Epidermal melanocyte (primary cell): ENCODE results near the gene ANKH.
"Not testable (repeated sequence)": the region's sequence is repeated elsewhere in the genome, so short reads cannot be mapped to it uniquely, and the experiment has no call there.

ENCODE experiments used
- DNase-seq: peaks from one replicate; pipeline ENCODE4 v3.0.0; 2011; ENCODE audit warnings: low spot score; ENCODE audit not compliant: insufficient read length

The ANKH gene

DNA sequence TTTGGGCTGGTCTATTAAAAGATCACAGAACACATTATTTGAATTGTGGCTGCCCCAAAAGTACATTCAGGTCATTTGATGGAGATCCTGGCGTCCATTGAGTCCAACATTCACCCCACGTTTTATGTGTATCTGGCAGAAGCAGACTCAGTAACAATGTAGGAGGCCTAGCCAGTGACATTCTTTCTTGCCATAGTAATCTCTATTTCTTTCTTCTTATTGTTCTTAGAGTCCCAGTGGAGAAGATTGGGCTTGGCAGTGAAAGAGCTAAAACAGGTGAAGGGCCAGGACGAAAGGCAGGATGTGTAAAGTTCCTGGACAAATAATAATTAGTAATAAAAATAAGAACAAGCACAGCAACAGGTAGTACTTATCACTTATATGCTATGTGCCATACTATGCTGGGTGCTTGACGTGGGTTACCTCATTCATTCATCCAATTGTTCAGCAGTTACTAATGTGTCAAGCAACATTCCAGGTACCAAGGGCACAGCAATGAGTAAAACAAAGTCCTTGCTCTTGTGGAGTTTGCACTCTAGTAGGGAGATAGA, 12.6 kb upstream of the ANKH start:
- DNase-seq: no peak

DNA sequence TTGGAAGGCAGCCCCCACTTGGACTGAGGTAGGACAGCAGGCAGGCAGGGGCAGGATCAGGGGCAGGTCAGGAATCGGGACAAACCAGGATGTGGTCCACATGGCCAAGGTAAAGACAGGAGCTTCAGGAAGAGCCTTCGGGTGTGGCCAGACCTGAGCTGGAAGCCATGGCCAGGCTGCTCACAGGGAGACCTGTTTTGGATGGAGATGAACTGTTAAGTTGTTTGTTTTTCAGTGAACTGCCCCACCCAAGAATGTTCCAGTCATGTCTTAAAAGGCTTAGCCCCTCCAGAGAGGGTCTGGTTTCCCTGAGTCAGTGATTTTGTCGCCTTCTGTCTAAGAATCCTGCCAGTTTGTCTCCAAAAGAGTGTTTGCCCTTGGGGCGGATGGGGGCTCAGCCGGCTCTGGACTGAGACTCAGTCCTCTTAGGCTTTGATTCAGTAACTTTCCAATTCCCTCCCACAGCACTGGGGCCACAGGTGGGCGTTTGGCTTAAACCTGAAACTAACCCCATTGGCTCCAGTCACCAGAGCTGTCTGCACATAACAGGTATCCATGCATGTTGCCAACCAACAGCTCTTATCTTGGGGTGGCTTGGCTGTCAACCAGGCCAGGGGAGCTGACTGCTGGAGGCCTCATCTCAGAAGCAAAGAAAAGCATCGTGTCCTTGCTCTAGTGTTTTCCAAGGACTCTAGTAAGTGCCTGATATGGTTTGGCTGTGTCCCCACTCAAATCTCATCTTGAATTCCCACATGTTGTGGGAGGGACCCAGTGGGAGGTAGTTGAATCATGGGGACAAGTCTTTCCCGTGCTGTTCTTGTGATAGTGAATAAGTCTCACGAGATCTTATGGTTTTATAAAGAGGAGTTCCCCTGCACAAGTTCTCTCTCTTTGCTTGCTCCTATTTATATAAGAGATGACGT, 11.3 kb upstream of the ANKH start:
- no peak for DNase-seq

DNA sequence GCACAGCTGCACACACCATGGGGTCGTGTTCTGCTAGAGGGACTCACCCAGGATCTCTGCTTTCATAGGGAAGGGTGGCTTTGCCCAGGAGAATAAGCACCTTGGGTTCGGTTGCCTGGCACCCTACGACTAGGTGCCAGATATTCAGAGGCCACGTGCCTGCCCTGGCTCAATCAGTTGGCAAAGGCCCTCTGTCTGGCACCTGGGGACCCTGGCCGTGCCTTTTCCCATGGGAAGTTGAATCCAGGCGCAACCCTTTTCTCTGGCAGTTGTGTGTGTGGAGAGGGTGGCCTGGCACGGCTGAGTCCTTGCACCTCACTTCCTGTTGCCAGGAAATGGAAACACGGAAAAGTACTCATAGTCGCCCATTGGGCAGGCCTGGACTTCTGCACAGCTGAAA, 10.2 kb upstream of the ANKH start:
- DNase-seq: no peak

DNA sequence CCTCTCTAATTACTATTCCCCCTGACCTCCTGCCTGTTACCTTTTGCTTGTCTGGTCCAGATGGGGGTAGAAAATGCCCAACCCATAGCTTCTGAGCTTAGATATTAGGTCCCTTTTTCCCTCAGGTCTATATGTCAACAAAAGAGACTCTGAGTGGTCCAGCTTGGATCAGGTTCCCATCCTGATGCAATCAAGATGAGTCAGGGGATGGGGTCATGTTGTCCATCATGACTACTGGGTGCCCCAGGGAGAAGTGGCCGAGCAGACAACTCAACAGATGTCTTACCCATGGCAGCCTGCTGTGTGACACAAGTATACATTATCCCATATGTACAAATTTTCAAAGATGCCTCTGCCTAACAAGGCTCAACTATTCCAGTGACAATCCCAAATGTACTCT, 9.1 kb upstream of the ANKH start:
- DNase-seq: no peak

DNA sequence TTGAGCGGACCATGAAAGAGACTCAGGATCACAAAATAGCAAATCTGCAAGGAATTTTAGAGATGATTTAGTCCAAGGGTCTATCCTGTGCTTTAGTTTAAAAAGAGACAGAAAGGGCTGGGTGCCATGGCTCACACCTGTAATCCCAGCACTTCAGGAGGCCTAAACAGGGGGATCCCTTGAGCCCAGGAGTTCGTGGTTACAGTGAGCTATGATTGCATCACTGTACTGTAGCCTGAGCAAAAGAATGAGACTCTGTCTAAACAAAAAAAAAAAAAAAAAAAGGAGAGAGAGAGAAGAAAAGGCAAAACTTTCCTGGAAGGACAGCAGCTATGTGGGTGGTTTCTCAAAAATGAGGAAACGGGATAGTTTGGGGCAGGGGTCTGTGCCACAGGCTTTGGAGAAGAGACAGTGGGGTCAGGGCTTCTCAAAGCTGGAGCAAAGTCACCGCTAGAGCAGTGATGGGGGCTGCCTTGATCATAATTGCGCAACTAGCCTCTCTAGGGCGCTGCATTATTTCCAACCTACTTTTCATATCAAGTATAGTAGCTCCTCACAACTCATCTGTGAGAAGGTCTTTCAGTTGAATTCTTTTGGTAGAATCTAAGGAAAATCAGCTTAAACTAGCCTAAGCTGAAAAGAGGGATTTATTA, 8.5 kb upstream of the ANKH start:
- DNase-seq: no peak

DNA sequence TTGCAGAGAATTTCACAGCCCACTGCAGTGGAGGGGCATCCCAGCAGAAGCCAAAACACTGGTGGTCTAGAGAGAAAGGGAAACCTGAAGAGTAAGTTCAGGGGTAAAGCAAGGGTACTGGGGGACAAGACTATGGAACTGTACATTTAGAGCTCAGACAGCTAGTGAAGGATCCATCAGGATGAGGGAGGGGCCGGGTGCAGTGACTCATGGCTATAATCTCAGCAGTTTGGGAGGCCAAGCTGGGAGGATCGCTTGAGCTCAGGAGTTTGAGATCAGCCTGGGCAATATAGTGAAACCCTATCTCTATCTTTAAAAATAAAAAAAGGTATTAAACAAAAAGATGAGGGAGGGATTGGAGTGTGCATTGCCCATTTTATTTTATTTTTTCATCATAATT, 7.8 kb upstream of the ANKH start:
- DNase-seq: no peak

DNA sequence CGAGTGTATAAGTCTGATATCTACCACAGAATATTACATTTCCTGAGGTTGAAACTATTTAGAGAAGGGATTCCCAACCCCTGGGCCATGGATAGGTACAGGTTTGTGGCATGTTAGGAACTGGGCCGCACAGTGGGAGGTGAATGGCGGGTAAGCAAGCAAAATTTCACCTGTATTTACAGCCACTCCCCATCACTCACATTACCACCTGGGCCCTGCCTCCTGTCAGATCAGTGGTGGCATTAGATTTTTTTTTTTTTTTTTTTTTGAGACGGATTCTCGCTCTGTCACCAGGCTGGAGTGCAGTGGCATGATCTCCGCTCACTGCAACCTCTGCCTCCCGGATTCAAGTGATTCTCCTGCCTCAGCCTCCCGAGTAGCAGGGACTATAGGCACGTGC, 6.6 kb upstream of the ANKH start:
- not testable (repeated sequence) for DNase-seq

DNA sequence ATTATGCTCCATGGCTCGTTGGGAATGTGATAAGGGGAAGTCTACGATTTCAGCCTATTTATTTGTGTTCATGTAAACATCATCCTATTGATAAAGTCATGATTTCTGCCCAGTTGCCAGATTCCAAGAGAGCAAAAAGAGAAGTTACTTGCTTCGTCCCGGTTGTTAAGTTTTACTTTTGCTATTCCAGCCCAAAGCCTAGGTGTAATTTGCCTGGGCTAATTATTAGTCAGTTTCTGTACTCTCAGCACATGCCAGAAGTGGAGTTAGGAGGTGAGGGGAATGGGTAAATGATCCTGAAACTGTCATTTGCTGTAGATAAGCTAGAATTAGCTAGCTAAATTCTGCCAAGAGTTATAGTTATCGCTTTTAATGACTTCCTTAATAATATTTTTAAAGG, 4.5 kb upstream of the ANKH start:
- DNase-seq: no peak

DNA sequence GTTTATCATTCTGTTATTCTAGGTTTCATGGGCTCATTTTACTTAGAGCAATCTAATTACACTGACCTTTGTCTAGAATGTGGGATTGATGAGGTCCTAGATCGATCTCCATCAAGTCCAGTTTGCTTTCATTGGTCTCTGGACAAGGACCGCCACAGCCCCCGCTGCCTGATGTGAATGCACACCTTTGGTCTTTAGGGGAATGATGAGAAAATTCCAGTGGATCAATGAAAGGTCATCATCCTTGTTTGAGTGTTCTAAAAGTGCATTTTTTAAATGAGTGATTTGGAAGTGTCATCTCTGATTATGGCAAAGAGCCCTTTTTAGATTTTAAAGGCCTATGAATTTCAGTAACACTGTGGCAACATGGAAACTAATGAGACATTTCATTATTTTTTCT, 2.2 kb upstream of the ANKH start:
- no peak for DNase-seq

DNA sequence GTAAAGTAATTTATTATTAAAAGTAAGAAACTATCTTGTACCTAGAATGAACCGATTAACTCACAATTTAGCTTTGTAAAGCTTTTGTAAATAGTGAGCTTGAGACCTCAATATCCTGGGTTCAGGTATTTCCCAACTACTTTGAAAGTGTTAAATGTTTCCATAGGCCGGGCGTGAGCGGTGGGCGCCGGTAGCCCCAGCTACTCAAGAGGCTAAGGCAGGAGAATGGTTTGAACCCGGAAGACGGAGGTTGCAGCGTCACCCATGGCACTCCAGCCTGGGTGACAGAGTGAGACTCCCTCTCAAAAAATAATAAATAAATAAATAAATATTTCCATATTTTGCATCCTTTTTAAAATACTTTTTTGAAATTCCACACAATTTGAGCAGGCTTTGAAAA, 1.5 kb upstream of the ANKH start:
- DNase-seq: no peak

DNA sequence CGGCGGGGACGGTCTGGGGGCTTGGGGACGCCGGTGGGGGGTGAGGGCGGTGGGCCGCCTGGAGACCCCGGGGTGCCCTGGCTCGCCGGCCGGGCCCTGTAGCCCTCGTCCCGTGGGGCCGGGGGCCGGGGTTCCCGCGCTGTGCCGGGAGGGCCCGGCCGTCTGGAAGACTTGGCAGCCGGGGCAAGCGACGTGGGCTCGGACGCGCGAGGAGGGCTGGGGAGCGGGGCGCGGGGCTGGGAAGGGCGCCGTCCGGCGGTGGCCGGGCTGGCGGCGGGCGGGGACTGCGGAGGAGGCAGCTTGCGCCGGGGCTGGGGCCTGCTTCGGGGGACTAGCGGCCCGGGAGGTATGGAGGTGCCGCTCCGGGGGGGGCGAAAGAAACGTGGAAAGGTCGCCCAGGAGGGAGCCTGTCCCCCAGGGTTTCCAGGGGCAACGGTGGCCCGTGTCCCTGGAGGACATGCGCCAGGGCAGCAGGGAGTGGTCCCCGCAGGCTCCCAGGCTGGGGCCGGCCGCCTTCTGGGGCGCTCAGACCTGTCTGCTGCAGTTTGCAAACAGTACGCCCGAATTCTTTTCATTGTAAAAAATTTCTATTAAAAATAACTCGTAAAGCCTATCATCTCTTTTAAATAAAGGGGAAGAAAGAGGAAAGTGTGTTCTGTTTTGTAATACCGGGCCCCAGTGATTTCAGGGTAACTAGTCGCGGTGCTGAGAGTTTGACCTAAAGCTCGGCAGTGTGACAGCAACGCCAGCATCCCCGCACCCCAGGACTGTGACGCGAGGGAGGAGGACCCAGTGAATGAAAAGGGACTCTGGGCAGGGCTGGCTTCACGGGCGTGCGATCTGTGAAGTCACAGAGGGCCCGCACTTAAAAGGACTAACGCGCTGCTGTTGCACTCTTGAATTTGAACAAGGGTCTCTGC, 752 bp upstream of the ANKH start:
- no peak for DNase-seq

DNA sequence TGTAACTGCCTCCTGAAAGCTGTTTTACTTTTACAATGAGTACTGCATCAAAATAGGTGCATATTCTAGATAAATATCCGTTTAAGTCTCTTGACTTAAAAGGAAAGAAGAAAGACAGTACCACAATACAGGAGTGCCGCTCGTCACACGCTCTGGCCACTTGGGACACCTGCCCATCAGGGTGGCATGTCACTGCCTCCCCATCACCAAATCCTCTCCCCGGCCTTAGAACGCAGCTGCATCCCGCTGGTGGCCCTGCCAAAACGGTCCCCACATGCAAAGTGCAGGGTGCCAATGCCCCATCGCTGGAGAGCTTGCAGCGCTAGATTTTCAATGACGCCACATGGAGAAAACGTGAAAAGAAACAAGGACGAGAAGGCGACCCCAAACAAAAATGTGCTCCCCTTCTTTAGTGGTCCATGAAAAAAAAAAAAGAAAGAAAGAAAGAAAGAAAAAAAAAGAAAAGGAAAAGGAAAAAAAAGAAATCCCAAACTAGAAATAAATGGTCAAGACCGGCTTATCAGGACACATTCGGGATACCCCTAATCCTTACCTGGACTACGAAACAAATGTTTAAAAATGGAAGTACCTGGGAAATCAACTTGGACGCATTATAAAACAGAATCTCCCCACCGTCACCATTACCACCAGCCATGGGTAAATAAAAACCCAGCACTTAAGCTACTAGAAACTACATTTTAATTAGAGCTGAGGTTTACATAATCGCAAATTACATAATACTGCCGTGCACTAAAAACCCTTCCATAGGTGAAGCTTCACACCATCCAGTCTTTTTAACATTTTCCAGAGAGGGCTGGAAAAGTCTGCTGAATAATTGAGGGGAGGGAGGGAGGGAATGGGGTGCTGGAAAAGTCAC, 1.0 kb downstream of the ANKH start:
- DNase-seq: no peak

DNA sequence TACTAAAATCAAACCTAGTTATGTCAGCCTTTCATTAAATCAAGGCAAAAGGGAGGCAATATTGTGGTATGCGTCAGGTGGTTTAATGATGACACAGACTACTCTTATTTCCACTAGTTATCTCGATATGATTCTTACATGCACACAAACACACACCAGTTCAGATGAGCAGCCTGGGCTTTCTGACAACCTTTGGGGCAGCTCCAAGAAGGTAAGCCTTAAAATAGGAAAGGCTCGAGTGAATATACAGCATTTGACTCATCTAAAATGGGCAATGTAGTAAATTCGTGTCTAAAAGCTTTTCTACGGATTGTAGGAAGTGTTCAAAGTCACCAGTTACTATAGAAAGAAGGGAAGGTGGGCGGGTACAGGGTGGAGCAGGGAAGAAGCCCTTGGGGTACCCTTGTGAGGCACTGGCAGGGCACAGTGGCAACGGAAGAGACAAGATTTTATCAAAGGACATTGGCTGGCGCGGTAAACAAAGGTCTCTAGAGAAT, 1.9 kb downstream of the ANKH start:
- no peak for DNase-seq

DNA sequence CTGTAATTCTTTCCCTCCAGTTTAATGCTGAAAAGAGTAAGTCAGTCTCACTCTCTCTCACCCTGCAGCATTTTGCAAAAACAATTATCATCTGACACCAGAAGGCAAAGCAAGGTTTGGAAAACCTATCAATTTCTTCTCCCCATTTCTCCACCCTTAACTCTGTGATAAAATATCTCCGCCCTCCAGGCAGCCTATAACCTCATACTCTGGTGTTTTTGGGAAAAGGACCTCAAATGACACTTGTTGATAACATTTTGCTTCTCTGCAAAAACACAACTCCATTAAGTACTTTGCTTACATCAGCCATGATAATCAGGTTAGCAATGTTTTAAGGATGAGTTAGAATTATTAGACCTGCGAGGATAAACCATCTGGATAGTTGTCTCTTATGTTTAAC, 2.3 kb downstream of the ANKH start:
- DNase-seq: no peak

DNA sequence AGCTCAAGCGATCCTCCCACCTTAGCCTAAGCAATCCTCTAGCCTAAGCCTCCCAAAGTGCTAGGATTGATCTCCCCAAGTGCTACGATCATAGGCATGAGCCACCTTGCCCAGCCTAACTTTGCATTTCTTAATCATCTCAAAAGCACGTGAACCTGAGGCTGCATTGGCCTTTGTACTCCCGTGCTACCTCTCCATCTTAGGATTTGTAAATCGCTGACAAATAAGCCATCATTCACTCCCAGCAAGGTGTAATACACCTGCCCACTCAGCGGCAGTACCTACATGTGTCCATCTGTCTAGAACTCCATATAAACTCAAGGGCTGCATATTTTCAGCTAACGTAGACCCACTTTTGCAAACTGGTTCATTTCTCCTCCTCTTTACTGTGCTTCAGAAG, 2.8 kb downstream of the ANKH start:
- no peak for DNase-seq

DNA sequence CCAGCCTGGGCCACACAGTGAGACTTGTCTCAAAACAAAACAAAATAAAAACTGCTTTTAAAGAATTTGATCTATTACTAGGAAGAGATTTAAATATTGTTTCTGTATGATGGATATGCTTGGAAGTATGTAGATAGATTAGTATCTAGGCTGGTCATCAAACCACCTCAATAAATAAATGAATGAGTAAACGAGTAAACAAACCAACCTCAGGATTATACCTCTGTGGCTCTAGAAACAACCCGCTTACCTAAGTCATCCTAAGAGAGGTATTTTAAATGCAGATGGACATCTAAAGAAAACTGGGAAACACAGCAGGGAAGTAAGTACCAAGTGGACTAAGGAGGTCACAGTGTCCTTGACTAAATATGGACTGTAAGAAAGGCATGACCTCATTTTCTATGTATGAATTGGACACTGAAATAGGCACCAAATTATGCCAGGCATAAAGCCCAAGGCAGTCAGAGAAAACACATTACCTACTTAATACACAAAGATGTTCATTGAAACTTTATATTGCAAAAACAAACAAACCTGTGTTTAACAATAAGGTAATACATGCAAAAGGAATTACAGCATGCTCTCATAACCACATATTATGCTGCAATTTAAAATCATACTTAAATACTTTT, 7.3 kb downstream of the ANKH start:
- no peak for DNase-seq

DNA sequence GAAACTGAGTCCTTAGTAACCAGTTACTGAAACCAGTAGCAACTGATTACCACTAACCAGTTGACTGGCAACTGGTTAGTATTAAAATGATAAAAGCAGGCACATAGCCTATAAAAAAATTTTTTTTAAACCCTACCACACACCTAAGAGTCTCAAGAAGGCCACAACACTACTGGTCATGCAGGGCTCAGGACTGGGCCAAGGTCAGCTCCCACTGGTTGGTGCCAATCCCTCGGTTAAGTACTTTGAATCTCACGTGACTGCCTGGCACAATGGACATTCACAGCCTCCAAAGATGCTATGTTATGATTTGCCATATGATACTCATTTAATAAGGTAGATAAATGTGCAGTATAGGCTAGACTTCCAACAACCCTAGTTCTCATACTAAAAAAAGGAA, 8.5 kb downstream of the ANKH start:
- DNase-seq: no peak

DNA sequence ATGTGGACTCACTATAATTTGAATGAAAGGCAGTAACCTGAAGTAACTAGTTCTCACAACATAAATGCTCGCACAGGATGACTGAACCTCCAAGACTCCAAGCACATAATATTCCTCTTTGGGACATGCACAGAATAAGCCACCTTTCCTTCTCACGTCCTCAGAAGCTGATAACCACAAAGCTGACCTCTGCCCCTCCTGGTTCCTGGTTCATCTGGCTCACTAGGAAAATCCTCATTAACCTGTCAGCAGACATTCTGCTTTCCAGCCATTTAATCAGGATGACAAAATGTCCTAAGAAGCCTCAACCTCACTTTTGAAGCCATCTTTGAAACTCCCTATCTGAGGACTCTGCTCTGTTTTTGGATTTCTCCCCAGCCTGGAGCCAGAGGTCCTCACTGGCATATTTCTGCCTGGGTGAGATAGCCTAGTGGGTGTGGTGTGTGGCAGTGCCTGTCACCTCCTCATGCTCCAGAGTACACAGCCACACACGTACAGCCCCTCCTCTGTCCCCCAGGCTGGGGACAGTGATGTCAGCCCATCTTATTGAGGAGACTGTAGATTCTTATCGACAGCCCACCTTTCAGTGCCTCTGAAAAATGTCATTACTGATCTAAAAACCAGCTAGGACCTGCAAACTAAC, 10.3 kb downstream of the ANKH start:
- DNase-seq: no peak

DNA sequence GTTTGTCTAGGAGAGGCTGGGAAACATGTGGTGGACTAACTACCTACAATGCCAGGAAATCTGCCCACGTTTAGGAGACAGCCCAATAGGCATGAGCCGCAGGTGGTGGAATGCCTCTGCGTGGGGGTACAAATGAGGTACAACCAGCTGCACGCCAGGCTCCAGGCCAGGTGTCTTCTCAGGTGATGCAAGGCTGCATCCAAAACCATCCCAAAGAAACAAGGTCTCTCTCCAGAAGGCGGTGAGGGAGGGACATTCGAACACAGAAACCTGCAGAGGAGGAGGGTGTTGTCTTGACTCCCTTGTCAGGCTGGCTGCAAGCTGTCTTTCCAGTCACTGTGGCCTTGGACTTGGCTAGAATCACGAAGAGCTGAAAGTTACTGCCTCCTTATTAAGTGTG, 11.6 kb downstream of the ANKH start:
- DNase-seq: no peak

DNA sequence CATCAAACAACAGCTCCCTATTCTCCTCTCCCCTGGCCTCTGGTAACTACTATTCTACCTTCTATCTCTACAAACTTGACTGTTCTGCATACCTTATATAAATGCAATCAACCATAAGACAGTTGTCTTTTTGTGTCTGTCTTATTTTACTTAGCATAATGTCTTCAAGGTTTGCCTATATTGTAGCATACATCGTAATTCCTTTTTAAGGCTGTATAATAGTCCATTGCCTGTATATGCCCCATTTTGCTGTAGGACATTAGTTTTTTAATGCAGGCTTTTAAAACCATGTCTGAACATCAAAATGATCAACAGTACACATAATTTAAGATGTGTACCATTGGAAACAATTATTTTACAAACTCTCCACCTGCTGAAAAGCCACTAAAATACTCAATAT, 12.4 kb downstream of the ANKH start:
- no peak for DNase-seq
